HG02623 (cell line): ENCODE measurements around the gene RWDD1.
A peak's percentile ranks its signal among the peaks of the same experiment; 100 is the strongest.
"Not testable (repeated sequence)": the region's sequence is repeated elsewhere in the genome, so short reads cannot be mapped to it uniquely, and the experiment has no call there.

ENCODE experiments used
- ATAC-seq: cut with Tn5 transposase; IDR thresholded peaks from one replicate; pipeline ENCODE4 v1.9.1; 2021; ENCODE audit warnings: moderate library complexity; ENCODE audit not compliant: unreplicated experiment

RWDD1 gene

GRCh38 chr6:116557893-116558292, 13.4 kb upstream of the RWDD1 start:
- no peak for ATAC-seq

- no peak for ATAC-seq
Measured at GRCh38 chr6:116560130-116560529, 11.2 kb upstream of the RWDD1 start.

- peak; percentile 70 for ATAC-seq
Measured at GRCh38 chr6:116561377-116562018, 9.8 kb upstream of the RWDD1 start.

DNA sequence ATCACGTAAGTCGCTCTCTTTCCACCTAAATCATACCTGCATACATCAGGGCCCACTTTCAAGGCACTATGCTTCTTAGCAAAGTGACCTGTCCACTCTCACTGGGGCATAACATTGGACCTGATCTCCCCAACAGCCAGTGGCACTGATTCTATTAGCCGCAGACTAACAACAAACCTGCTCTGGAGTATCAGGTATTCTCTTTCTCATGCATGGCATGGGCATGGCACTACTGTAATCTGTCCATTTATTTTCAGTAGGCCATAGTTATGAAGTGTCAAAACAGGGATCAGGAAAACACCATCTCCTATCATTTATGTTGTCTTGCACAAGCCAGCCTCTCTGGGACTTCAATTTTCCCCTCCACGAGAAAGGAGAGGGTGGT, 9.3 kb upstream of the RWDD1 start:
- ATAC-seq = no peak

DNA sequence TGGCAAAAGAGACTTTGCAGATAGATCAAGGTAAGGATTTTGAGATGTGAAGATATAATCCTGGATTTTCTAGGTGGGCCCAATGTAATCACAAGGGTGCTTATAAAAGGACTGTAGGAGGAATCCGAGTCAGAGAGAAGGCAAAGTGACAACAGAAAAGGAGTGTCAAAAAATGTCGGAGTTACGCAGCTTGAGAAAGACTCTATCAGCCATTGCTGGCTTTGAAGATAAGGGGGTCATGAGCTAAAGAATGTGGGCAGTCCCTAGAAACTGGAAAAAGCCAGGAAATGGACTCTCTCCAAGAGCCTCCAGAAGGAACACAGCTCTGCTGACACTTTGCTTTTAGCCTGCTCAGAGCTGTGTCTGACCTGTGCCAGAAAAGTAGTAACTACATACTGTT, 8.7 kb upstream of the RWDD1 start:
- no peak for ATAC-seq

DNA sequence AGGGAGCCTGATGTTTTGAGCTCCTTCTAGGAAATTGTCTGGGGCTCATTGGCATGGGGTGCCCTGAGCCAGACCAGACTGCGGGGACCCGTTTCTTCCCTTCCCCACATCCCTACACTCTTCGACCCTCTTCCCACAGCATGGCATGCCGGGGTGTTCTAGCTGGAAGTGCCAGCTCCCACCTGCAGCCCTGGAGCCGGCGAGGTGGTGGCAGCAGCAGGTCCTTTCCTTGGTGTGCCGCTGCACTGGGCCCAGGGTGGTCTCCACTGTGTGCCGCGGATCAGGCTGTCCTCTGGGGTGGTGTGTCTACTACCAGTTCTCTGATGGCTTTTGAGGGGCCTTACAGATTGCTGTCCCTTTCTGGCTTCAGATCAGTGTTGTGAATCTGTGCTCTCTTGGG, 7.5 kb upstream of the RWDD1 start:
- ATAC-seq = no peak

DNA sequence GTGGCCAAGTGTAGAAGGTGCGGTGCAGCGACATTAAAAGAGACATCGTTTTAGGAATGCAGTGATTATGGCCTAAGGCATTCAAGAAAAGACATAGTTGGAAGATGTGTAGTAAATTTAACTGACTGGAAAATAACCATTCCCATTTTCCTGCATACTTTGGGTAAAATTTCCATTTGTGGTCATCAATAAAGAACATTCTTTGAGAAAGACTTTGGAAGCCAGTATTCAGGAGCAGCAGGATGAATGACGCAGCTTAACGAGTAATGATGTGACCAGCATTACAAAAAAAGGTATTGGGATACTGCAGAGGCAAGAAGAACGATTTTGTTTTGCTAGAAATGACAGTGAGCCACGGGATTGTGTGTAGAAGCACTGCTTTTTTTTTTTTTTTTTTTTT, 7.0 kb upstream of the RWDD1 start:
- no peak for ATAC-seq

DNA sequence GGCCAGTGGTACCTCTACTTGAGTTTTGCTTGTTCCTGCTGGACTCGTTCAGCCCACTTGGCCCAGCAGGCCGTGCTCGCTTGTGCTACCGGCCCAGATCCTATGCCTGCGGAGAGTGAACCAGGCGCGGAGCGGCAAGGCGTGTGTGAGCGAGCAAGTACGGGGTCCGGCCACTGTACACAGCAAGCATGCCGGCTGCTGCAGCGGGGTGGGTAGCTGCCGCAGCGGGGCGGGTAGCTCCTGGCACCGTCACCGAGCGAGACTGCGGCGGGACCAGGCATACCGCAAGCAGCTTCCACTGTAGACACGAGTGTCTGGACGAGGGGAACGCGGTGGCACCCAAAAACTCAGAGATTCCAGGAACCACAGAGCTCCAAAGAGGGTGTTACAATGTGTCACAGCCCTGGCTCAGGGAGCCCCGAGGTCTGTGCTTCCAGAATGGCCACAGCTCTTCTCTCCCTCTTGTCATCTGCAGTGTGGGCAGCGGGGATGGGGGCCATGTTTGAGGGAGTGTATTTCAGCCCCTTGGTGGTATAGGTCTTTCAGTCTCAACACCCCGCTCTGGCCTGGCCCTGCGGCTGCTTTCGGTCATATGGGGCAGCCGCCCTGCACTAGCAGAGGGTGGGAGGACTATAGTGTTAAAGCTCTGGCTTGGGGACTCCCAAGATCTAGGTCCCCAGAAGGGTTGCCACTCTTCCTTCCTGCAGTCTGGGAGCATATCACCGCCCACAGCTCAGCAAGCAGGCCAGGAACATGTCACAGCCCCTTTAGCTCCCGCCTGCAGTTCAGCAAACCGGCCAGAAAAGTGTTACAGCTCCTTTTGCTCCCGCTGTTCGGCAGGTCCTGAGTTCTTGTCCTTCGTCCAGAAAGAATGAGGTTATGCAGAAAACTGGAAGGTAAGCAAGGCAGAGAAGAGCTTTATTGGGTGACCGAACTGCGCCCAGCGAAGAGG, 6.1 kb upstream of the RWDD1 start:
- ATAC-seq = no peak

- no peak for ATAC-seq
Measured at GRCh38 chr6:116568111-116568510, 3.2 kb upstream of the RWDD1 start.

DNA sequence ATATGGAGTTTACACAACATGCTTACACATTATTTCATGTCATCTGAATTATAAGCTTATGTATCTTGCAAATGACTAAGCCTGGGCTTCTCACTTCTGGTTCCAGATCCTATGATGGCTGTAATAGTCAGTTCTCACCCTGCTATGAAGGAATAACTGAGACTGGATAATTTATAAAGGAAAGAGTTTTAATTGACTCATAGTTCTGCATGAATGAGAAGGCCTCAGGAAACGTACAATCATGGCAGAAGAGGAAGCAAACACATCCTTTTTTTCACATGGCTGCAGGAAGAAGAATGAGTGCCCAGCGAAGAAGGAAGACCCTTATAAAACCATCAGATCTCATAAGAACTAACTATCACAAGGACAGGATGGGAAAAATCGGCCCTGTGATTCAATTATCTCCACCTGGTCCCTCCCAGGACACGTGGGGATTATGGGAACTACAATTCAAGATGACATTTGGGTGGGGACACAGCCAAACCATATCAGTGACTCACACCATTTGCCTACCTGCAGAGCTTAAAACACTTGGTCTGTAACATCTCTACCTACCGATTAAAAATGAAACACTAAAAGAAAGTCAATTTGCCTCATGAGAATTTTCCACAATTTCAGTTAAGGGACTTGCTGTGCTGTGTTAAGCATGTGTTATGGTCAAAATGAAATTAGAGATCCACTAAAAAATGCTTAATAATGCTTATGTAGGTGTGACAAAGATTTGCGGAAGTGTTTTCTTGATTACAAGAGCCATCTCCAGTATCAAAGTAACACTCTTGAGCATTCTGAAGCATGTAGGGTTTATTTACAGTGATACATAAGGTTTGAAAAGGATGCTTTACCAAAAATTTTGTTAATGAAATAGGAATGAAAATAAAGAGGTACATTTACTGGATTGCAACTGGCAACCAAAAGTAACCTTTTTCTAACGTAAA, 2.2 kb upstream of the RWDD1 start:
- no peak for ATAC-seq

DNA sequence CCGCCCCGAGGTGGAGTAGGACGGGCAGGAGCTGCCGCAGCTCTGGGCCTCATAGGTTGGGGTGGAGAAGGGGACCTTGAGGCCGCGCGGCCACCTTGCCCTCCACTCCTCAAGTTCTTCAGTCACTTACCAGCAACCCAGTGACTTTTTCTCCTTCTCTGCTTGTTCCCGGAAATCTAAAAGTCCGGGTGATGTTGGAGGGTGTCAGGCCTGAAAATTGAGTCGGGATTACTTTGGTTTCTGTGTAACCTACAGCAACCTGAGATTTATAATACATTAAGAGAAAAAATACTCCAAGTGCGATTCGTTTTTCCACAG, 338 bp downstream of the RWDD1 start:
- no peak for ATAC-seq

- ATAC-seq = no peak
Measured at GRCh38 chr6:116572162-116572561, 858 bp downstream of the RWDD1 start.

DNA sequence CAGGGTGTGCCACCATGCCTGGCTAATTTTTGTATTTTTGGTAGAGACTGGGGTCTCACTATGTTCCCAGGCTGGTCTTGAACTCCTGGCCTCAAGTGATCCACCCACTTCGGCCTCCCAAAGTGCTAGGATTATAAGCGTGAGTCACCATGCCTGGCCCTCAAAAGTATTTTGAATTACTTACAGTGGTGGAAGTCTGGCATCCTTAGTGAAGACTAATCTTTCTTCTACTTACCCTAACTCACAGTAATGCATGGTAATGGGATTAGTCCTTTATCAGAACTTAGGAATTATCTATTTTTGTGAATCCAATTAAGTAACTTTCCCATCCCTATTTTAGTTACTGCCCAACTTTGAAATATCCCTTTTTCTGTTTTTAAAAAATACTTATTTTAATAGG, 3.9 kb downstream of the RWDD1 start:
- no peak for ATAC-seq

DNA sequence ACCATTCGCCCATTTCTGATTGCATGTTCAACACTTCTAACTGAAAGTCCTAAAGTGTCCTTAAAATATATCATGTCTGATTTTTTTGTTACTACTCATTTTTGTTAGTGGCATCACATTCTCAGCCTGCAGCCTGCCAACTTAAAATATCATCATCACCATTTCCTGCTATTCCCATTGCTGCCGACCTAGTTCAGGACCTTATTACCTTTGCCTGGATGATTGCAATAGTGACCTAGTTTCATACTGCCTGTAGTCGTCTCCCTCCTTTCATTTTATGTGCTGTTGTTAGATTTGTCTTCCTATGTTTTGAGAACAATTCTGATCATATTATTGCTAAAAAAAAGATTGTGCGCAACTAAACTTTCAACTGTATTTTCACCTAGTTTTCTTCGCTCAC, 6.2 kb downstream of the RWDD1 start:
- ATAC-seq = no peak

DNA sequence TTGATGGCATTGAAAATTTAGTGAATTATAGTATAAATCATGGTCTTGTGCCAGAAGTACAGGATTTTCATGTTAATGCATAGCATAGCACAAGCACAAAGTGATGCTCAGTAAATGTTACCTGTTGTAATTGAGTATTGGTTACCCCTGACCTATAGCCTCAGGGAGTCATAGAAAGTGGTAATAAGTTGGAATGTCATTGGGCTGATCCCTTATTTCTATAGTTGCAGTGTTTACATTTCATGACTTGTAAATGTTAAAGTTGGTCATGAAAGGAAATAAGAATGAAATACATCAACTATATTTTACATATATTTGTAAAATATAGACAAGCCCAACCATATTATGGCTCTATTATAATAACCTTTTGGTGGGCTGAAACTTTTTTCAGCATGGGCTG, 7.0 kb downstream of the RWDD1 start:
- ATAC-seq = no peak

DNA sequence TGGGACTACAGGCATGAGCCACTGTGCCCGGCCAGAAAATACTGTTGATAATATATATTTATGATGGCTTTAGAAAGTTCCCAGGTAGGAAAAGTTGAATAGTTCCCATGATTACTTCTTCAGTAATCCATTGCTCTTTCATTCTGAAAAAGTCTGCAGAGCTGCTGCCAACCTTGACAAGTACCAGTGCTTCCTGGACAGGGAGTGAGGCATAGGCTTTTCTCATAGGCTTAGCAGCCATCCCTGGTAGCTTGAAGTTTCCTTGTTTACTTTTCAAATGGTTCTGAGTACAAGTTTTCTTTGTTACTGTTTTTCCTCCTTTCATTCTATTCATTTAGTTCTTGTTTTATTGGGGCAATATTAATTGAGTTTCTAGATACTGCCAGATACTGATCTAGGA, 7.8 kb downstream of the RWDD1 start:
- no peak for ATAC-seq

- ATAC-seq = no peak
Measured at GRCh38 chr6:116580198-116580597, 8.9 kb downstream of the RWDD1 start.

GRCh38 chr6:116586276-116586675, 15.0 kb downstream of the RWDD1 start:
- no peak for ATAC-seq

GRCh38 chr6:116586738-116587137, 15.4 kb downstream of the RWDD1 start:
- ATAC-seq = no peak

DNA sequence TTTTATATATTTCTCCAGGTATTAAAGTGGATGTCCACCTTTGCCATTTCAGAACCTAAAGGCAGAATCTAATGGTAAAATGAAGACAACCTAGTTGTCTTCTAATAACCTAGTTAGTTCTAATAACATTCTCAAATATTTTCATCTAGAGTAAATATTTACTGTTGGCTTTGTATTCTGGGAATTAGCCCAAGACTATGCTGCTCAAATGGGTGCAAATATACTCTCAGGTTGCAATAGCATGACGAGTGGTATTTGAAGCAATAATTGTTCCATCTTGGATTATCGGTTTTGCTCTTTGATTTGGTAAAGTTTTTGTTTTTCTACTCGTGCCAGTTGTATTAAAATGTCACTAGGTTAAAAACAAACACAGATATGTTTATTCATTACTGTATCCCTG, 23.9 kb downstream of the RWDD1 start:
- no peak for ATAC-seq

DNA sequence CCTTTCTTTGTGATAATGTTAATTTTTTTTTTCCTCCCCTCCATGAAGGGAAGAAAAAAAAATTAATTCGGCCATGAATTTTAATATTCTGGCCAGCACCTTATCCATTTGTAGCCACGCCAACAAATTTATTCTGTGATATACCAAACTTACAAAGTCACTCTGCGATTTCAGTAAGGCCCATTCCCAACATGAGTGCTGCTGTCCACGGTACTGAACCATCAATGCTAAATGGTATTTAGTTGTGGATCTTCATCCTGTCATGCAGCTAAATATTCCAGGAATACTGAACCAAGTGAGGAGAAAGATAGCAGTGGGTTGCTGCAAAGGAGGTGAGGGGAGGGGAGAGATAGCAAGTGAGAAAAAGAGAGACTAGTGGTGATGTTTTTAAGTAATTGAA, 25.5 kb downstream of the RWDD1 start:
- no peak for ATAC-seq

GRCh38 chr6:116603916-116604315, 32.6 kb downstream of the RWDD1 start:
- ATAC-seq = not testable (repeated sequence)
